A549 (cell line): ENCODE measurements around the gene EDN2.

Experiments
- CTCF ChIP-seq: fragments of >200 bp; sonication (Bioruptor Twin); formaldehyde crosslinking; IDR thresholded peaks from 3 replicates; pipeline ENCODE4 v1.5.1; 2016
- FOSL2 ChIP-seq, 2 experiments: fragments of 450-650 bp in 1 of 2; fragments of >200 bp in 1 of 2; sonication (Bioruptor Twin) in 1 of 2; formaldehyde crosslinking; IDR thresholded peaks; 2 replicates each; pipeline versions ENCODE4 v1.5.0 to v1.6.1; 2016 to 2020; ENCODE audit warnings: mild to moderate bottlenecking in 1 of 2, moderate library complexity in 1 of 2
- HDAC2 ChIP-seq: fragments of 200-600 bp; sonication (generic); IDR thresholded peaks from 2 replicates; pipeline ENCODE4 v1.6.1; 2016
- HOXA7 ChIP-seq: fragments of 250-450 bp; sonication (Bioruptor Pico); IDR thresholded peaks from 2 replicates; pipeline ENCODE4 v1.5.0; 2020; ENCODE audit warnings: mild to moderate bottlenecking, moderate library complexity
- MAX ChIP-seq: IDR thresholded peaks from 2 replicates; pipeline ENCODE4 v1.6.1; 2012
- NPAS2 ChIP-seq: fragments of 250-450 bp; sonication (Bioruptor Pico); IDR thresholded peaks from 2 replicates; pipeline ENCODE4 v1.8.0; 2022; ENCODE audit warnings: mild to moderate bottlenecking, moderate library complexity, borderline replicate concordance
- POLR2A ChIP-seq: IDR thresholded peaks from 2 replicates; pipeline ENCODE4 v1.6.1; 2012; ENCODE audit warnings: mild to moderate bottlenecking, low read length
- RAD21 ChIP-seq, 2 experiments: fragments of >200 bp in 1 of 2; sonication (Bioruptor Twin) in 1 of 2; formaldehyde crosslinking in 1 of 2; IDR thresholded peaks in 1 of 2; conservative IDR thresholded peaks in 1 of 2; 2 replicates in 1 of 2; 3 replicates in 1 of 2; pipeline ENCODE4 v1.6.1; 2012 to 2018; ENCODE audit warnings: inconsistent platforms in 1 of 2
- ZFP36 ChIP-seq: fragments of 450-650 bp; IDR thresholded peaks from 2 replicates; pipeline ENCODE4 v1.6.1; 2014; ENCODE audit warnings: borderline replicate concordance; ENCODE audit not compliant: partially characterized antibody

- TF ChIP-seq HDAC2 (no peak), NPAS2 (CRISPR knock-in tag) (no peak), ZFP36 (no peak), HOXA7 (no peak), FOSL2 (IDR thresholded peaks at IDR 0.05) (no peak), FOSL2 (CRISPR knock-in tag; IDR thresholded peaks at IDR 0.05) (no peak), CTCF (no peak), POLR2A (no peak), MAX (no peak), RAD21 (conservative IDR thresholded peaks at IDR 0.05 in 1 of 2, IDR thresholded peaks at IDR 0.05 in 1 of 2) (no peak)
Observed at GRCh38 chr1:41435570-41436178, 48.8 kb downstream of the EDN2 start.
